Femur (tissue), 1 donor: ENCODE data around the gene RAET1E.
"Not testable (repeated sequence)": the region's sequence is repeated elsewhere in the genome, so short reads cannot be mapped to it uniquely, and the experiment has no call there.

Experiments
- DNase-seq: peaks from one replicate; pipeline ENCODE4 v3.0.0-alpha.2; 2017

Gene RAET1E

DNA sequence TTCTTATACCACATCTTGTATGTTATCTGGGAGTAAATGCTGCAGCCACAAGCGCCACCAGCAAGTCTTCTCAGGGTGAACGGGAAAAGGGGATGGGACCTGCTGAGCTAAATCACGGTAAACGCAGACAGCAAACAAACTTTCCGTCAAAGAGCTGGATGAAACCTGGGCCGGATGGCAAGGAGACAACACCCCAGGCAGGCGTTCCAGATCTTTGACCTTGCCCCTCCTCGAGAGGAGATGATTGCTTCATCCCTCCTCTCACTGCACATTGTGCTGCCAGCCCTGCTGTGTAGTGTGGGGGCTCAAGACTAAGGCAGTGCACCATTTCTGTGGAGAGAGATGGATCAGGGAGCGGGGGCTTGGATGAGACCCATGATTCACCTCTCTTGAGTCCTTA lies 9.8 kb downstream of the RAET1E start:
- no peak for DNase-seq

DNA sequence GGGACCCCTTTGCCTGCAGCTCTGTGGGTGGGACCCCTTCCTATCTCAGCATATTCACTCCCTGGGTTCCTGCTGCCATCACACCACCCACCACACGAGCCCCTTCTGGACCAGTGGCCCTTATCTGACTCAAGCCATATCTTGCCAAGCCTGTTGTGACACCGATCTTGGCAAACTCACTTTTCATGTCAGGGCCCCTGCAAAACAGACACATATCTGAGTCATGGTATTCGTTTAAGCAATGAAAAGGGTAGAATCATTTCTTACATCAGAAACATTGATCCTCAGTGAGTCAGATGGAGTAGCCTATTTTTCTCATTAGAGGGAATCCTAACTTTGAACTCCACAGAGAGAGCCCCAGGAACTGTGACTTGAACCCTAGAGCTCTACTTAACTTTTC lies 10.6 kb downstream of the RAET1E start:
- no peak for DNase-seq

DNA sequence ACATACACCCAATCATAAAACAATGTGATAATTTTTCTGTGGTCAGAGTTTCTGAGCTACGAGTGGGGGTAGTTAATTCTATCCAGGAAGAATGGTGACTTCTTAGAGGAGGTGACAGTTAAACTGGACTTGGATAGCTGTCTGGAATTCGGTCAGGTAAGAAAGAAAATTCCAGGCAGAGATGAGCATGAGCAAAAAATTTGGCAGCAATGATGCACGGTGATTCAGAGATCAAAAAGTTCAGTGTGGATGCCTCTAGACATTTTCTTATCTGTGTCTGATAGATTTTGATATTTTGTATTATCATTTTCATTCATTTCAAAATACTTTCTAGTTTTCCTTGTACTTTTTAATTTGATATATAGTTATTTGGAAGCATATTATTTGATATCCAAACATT lies 12.0 kb downstream of the RAET1E start:
- no peak for DNase-seq

DNA sequence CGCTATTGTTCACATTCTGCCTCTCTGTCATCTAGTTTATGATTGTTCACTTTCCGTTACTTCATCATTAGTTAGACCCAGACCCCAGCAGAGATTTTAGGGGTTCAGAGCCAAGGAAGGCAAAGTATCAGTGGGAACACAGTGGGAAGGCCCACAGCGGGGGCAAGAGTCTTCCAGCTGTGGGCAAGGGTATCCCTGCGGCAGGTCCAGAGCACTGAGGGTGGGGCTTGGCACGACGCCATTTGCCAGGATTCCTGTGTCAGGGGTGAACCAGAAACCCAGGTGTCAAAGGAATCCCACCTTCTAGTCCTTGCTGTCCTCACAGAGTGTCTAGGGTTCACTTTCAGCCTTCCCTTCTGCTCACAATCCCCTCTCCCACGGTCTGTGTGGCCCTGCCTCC lies 13.3 kb downstream of the RAET1E start:
- no peak for DNase-seq

DNA sequence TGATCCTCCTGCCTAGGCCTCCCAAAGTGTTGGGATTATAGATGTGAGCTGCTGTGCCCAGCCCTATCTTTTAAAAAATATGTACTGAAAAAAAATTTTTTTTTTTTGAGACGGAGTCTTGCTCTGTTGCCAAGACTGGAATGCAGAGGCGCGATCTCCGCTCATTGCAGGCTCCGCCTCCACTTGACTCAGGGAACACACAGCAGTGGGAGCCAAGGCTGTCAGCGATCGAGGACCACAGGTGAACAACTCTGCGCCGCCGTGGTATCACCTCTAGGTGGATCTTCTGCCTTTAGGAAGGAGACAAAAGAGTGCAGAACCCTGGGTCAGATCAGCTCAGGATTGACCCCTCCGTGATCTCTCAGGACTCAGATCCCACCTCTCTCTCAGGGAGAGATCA lies 13.7 kb downstream of the RAET1E start:
- no peak for DNase-seq

DNA sequence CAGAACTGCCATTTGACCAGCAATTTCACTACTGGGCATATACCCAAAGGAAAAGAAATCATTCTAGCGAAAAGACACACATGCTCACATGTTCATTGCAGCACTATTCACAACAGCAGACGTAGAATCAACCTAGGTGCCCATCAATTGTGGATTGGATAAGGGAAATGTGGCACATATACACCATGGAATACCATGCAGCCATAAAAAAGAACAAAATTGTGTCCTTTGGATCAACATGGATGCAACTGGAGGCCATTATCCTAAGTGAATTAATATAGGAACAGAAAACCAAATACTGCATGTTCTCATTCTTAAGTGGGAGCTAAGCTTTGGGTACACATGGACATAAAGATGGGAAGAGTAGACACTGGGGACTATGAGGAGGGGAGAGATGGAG lies 16.1 kb downstream of the RAET1E start:
- DNase-seq, result no peak

DNA sequence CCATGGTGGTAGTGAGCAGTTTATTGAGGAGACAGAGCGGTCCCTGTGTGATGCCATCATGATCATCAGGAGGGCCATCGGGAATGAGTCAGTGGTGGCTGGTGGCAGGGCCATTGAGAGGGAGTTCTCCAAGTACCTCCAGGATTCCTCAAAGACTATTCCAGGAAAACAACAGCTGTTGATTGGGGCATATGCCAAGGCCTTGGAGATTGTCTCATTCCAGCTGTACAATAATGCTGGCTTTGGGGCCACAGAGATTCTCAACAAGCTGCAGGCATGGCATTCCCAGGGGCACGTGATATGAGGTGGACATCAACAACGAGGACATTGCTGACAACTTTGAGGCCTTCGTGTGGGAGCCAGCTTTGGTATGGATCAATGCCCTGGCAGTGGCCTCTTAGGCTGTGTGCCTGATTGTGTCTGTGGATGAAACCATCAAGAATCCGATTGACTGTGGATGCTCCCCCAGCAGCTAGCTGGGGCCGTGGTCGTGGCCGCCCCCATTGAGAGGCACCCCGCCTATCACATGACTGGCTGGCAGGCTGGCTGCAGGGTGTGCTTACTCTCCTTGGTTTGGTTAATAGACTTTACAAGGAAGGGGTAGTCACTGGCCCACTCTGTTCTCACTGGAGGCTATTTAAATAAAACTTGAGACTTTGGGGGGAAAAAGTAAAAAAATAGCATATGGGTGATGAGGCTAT lies 16.7 kb downstream of the RAET1E start:
- DNase-seq, result no peak

DNA sequence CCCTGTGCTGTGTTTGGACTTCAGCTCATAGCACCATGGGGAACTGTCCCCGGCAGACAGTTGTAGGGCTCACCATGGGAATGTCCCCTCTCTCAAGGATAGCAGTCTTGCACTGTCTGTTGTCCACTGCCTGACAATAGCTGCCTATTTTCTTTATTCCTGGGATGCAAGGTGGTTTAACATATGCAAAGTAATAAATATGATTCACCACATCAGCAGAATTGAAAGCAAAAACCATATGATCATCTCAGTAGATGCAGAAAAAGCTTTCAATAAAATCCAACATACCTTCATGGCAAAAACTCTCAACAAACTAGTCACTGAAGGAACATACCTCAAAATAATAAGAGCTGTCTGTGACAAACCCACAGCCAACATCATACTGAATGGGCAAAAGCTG lies 20.3 kb downstream of the RAET1E start:
- DNase-seq, result no peak

DNA sequence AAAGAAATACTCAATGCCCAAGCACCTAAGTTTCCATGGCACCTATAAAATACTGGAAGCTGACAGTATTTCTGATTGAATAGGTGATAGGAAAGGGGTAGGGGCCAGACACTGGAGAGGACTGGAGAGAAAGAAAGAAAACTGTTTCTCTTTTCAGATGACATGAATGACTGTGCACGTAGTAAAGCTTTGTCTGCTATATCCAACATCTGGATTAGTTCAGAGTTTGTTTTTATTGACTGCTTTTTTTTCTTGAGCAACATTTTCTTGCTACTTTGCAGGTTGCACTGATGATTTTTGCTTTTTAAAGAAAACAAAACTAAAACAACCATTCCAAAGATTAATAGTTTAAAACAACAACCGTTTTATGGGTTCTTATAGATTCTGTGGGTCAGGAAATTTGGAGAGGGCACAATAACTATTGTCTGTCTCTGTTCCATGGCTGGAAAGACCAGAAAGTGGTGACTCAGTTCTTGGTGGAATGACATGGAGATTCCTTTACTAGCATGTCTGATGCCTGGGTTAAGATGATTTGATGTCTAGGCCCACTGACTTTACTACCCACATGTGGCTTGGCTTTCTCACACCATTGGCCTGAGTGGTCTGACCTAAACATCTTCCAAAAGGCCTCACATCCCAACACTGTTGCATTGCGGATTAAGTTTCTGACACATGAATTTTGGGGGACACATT lies 21.5 kb downstream of the RAET1E start:
- no peak for DNase-seq

DNA sequence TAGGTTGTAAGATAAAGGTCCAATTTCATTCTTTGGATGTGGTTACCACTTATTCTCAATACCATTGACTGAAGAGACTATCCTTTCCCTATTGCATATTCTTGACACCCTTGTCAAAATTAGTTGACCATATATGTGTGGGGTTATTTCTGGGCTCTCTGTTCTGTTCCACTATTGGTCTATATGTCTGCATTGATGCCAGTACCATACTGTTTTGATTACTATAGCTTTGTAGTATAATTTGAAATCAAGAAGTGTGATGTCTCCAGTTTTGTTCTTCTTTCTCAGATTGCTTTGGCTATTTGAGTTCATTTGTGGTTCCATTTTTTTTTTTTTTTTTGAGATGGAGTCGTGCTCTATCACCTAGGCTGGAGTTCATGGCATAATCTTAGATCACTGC lies 25.7 kb downstream of the RAET1E start:
- DNase-seq, result no peak

DNA sequence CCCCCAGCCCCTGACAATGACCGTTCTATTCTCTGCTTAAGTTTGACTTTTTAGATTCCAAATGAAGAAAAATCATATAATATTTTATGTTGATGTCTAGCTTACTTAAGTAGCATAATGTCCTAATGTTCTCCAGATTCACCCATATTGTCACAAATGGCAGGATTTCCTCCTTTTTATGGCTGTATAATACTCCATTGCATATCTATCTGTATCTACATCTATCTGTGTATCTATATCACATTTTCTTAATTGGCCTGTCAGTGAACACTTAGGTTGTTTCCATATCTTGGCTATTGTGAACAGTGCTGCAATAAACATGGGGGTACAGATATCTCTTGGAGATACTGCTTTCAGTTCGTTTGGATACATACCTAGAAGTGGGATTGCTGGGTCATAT lies 26.7 kb downstream of the RAET1E start:
- no peak for DNase-seq

DNA sequence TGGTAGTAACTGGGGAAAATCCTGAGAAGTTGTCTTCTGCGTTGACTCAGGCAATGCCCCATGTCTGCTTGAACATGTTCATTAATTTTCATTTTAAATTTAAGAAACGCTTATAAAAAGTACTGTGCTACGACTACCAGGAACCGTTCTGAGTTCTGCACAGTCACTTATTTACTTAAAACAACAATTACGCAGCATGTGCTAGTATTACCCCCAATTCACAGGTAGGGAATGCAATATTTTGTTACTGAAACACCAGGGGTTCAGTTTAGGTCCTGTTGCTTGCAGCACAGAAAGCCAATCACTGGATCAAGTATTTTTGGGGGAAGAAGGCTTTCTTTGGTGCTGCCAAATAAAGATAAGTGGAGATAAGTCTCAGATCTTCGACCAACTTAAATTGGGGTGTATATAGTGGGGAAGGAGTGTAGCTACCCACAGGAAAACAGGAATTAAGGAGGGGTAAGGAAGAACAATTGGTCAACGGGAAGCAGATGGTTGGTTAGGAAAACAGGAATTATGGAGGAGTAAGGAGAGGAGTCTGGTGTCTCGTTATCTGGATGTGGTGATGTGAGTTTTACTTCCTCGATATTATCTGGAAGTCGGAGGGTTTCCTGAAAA lies 28.5 kb downstream of the RAET1E start:
- DNase-seq, result no peak

DNA sequence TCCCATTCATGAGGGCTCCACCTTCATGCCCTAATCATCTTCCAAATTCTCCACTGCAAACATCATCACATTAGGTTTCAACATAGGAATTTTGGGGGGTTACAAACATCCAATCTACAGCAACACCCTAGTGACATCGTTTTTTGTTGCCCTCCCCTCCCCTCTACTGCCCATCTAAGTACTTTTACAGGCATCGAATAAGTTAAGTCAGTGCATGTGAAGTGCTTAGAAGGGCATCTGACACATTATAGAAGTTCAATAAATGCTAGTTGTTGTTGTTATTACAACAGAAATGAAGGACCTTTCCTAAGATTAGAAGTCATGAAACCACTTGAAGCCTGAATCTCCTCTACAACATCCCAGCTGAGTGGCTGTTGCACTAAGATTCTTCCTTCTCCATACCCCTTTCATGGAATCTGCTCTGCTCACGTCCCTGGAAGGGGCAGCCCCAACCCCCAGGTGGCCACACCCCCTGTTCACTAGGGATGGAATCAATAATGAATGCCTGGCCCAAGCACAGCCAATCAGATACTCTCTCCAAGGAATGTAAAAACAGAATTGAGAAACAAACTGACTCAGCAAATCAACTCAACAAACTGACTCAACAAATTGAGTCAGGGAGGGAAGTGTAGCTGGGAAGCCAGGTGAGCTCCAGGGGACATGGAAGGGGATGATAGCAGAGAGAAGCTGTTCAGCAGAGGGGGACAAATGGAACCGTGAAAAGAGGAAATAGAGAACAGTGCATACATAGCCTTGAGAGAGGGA lies 29.9 kb downstream of the RAET1E start:
- no peak for DNase-seq

DNA sequence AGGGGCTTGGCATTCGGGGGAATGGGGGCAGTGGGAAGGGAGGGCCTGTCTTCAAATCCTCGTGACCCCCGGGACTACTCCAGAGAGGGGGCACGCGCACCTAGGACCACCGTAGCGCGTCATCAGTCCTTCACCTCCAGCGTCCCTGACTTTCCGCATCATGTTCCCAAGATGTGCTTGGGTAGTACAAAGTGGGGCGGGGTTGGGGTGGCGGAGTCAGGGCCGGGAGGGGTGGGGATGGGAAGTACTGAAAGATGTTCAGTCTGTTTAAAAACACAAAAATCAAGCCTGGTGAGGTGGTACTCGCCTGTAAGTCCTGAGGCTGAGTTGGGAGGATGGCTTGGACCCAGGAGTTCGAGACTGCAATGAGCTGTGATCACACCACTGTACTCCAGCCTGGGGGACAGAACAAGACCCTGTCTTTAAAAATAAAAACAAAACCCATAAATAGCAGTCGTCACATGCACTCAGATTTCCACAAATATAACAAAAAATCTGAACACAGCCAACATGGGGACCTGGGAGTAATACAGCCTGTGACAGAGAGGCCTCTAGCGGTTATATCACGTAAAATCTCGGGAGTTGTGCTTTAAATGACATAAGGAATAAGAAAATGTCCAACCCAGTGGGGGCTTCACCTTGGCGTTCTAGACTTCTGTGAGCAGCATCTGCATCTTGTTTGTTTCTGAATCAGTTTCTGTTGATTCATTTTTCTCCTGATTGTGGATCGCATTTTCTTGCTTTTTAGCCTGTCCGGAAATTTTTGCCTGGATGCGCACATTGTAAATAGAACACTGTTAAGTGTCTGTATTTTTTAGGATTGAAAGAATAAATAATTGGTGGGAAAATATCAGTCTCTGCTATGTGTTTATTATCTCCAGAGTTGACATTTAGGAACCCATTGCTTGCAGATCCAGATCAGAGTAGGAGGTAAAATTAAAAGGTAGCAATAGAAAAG lies 33.1 kb downstream of the RAET1E start:
- DNase-seq, result peak; percentile 58

DNA sequence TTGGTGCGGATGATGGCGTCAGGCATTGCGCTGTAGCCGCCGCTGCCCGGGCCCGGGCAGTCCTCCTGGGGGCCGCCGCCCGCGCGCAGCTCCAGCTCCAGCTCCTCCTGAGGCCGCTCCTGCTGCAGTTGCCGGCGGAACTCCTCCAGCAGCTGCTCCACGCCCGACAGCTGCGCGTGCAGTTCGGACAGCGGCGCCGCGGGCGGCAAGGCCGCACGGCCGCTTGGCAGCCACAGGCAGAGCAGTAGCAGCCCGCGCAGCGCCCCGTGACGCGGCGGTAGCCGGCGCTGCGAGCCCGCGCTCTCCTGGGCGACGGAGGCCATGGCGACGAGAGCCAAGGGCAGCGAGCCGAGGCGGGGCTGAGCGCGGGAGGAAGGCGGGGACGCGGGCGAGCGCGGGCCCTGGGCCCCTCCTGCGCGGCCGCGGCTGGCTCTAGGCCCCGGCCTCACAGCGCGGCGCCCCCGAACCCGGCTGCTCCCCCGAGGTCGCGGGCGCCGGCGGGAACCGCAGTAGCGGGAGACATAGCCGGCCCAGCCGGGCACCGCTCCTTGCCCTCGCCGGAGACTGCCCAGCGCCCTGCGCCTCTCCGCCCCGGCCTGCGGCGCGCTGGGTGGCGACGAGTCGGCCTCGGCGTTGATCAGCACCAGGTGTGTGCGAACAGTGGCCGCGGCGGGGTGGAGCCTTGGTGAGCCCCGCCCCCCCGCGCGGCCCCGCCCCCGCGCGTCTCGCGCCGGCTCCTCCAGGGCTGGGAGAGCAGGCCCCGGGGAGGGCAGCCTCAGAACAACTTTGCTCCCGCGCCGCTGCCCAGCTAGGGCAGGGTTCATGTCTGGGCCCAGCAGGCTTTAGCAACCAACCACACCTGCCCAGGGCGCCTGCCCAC lies 34.0 kb downstream of the RAET1E start, which contains the start of gene LRP11:
TSS of gene LRP11 (minus strand) at position 662 of the 880 bp plus-strand sequence. CDS start at position 323, 339 bp downstream.
- DNase-seq, result peak; percentile 86

DNA sequence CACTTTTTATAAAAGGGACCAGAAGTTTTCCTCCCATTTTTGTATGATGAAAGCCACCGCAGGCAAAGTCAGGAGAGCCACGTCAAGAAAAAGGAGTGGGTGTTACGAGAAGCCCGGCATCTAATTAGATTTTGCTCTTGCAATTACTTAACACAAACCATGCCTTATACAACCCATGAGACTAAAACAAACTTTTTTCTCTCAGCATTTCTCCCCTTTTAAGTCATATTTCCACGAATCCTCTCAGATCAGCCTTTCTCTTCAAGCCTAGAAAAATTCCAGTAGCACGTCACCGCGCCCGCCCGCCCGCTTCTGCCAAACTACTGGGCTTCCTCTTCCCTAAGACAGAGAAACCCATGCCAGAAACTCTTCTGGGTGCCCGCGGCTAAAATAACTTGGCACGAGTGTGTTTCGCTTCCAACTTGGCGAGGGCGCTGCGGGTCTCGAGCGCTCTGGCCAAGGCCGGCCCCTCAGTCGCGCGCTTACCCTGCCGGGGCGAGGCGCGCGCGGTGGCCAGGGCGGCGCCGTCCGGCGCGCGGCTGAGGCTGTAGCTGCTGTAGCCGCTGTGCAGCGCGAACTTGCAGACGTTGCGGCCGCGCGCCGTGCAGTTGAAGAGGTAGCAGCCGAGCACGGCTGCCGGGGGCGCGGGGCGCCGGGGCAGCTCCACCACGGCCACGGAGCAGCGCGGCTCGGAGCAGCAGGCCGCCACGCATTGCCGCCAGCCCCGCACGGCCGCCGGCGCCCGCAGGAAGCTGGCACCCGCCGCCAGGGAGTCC lies 34.8 kb downstream of the RAET1E start:
- peak; percentile 87 for DNase-seq

DNA sequence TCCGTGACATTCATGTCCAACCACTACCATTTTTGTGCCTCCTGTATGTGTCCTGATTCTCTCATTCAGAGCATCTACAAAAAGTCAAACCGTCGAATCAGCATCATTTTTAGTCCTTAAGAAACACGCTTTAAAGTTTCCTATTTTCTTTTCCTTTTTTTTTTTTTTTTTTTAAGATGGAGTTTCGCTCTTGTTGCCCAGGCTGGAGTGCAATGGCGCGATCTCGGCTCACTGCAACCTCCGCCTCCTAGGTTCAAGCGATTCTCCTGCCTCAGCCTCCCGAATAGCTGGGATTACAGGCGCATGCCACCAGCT lies 35.5 kb downstream of the RAET1E start:
- not testable (repeated sequence) for DNase-seq

DNA sequence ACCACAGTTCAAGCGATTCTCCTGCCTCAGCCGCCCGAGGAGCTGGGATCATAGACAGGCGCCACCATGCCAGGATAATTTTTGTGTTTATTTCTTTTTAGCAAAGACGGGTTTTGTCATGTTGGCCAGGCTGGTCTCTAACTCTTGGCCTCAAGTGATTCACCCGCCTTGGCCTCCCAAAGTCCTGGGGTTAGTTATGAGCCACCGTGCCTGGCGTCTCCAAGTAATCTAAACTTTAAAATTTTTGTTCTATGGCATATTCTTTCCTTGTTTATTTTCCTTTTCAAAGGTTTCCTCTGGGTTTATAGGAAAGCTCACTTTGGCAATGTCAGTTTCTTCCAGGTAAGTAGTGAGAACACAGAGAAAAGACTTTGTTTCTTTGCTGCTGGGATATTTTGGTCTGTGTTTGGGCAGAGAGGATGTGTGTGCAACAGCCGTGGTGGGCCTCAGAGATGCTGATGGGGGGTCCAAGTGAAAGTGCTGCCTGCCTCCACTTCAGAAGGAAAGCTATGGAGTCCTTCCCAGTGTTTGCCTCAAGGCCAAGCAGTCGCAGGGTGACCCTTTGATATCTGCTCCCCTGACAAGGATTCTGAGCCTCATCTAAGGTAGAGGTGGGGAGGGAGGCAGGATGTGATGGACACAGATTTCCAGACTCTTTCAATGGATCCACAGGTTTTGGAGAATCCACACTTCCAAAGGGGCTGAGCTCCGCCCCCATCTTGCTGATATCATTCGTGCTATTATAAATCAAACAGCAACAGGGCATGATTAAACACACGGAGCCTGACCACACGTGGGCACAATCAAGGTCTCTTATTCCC lies 36.1 kb downstream of the RAET1E start:
- no peak for DNase-seq

DNA sequence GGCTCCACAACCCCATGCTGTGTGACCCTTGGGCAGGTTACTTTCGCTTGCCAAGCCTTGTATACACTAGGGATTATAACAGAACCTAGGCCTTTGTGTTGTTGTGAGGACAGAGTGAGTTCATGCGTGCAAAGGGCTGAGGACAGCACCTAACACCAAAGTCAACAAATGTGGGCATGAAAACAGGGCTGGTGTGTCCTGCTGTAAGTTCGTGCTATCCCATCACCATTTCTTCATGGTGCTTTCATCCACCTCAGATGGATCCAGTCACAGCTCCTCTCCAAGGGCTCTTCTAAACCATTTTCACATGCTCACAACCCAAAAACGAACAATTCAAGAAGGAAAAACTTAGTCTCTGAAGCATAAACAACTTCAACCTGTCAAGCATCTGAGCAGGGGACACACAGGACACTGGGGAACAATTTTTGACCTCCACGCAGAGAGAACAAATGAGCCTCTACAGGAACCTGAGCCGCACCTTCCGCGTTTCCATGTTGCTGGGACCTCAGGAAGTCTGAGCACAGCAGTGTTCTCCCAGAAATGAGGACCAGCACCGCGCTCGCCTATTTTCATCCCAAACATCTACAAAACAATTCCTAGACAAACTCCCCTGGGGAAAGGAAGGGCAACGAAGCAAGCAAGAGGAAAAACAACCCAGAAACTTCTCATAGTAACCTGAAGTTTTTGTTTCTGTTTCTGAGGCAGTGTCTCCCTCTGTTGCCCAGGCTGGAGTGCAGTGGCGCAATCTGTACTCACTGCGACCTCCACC lies 36.9 kb downstream of the RAET1E start:
- no peak for DNase-seq
